Suprapubic skin (tissue), 4 donors: ENCODE data around the gene FIBP.

ENCODE experiments used
- CTCF ChIP-seq, 2 donors: fragments of 200-600 bp in 1 of 2; fragments of 450-650 bp in 1 of 2; sonication (generic) in 1 of 2; IDR thresholded peaks; one replicate each; pipeline ENCODE4 v1.5.1; 2016 to 2019; ENCODE audit warnings: antibody characterized with exemption in 2 of 2, mild to moderate bottlenecking in 1 of 2, moderate library complexity in 1 of 2
- EP300 ChIP-seq: sonication (generic); formaldehyde crosslinking; IDR thresholded peaks from one replicate; pipeline ENCODE4 v1.6.1; 2017; ENCODE audit warnings: antibody characterized with exemption
- POLR2A ChIP-seq, 2 donors: fragments of 450-650 bp; IDR thresholded peaks; one replicate each; pipeline ENCODE4 v1.6.1; 2017; ENCODE audit warnings: antibody characterized with exemption in 2 of 2, mild to moderate bottlenecking in 2 of 2, moderate library complexity in 2 of 2
- POLR2AphosphoS5 ChIP-seq, 3 donors: sonication (generic); formaldehyde crosslinking; IDR thresholded peaks; one replicate each; pipeline ENCODE4 v1.6.1; 2017; ENCODE audit warnings: antibody characterized with exemption in 3 of 3

GRCh38 chr11:65884716-65885092, 3.6 kb downstream of the FIBP start:
- TF ChIP-seq CTCF (IDR thresholded peaks at IDR 0.05) (peak; percentile 98), POLR2AphosphoS5 (IDR thresholded peaks at IDR 0.05) (peak in 1 of 3 donors; percentile 76), EP300 (no peak), POLR2A (IDR thresholded peaks at IDR 0.05) (no peak)
